ENCODE data around the gene SHC4.

The SHC4 gene

DNA sequence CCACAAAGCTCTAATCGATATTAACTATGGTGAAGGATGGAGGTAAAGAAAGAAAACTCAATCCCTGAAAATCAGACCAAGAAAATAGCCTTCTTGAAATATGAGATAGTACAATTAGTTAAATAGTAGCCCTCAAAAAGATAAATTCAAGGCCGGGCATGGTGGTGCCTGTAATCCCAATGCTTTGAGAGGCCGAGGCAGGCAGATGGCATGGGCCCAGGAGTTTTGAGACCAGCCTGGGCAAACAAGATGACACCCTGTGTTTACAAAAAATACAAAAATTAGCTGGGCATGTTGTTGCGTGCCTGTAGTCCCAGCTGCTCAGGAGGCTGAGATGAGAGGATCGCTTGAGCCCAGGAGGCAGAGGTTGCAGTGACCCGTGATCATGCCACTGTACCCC, 121.2 kb downstream of the SHC4 start:
- Histone ChIP-seq H3K4me3 (IDR thresholded peaks at IDR 0.05; ENCODE audit: insufficient read depth, low read depth, low read length) (no peak overlapping the region), H3K79me2 (ENCODE audit: insufficient read depth, low read depth) (no peaks in the 10 kb centered on the region), H4K20me1 (ENCODE audit: insufficient read depth) (no peaks in the 10 kb centered on the region), H3K9ac (no peak overlapping the region), H3K4me2 (no peak overlapping the region), H2AFZ (ENCODE audit: low read depth) (no peak overlapping the region), H3K27me3 (ENCODE audit: insufficient read depth, low read depth) (no peaks in the 10 kb centered on the region), H3K27ac (no peak overlapping the region), H3K36me3 (ENCODE audit: insufficient read depth) (no peaks in the 10 kb centered on the region), H3K4me1 (ENCODE audit: low read depth, poor library complexity, severe bottlenecking) (no peaks in the 10 kb centered on the region)
- no peak for TF ChIP-seq CTCF (conservative IDR thresholded peaks at IDR 0.05; ENCODE audit: low read depth, low read length)

DNA sequence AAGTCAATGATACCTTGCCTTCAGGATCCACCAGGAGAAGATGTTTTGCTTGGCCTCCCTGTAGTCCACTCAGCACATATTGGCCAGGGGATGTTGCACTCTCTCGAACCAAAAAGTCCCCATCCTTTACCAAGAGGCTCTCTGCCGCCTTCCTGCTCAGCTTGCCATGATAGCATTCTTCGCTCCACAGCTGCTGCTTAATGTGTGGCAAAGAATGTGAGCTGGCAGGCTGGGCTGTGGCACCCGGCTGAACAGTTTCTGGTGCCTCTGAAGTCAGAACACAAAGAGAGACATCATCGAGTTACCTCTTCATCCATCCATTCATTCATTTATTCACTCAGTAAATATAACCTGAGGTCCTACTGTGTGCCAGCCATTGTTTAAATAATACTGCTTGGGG, 129.0 kb downstream of the SHC4 start:
- Histone ChIP-seq H3K9ac (no peak overlapping the region), H3K4me3 (IDR thresholded peaks at IDR 0.05; ENCODE audit: insufficient read depth, low read depth, low read length) (no peak overlapping the region), H3K36me3 (ENCODE audit: insufficient read depth) (no peaks in the 10 kb centered on the region), H3K27me3 (ENCODE audit: insufficient read depth, low read depth) (no peaks in the 10 kb centered on the region), H4K20me1 (ENCODE audit: insufficient read depth) (no peaks in the 10 kb centered on the region), H3K4me1 (ENCODE audit: low read depth, poor library complexity, severe bottlenecking) (no peaks in the 10 kb centered on the region), H2AFZ (ENCODE audit: low read depth) (no peak overlapping the region), H3K4me2 (no peak overlapping the region), H3K79me2 (ENCODE audit: insufficient read depth, low read depth) (no peaks in the 10 kb centered on the region), H3K27ac (no peak overlapping the region)
- TF ChIP-seq CTCF (conservative IDR thresholded peaks at IDR 0.05; ENCODE audit: low read depth, low read length): no peak

DNA sequence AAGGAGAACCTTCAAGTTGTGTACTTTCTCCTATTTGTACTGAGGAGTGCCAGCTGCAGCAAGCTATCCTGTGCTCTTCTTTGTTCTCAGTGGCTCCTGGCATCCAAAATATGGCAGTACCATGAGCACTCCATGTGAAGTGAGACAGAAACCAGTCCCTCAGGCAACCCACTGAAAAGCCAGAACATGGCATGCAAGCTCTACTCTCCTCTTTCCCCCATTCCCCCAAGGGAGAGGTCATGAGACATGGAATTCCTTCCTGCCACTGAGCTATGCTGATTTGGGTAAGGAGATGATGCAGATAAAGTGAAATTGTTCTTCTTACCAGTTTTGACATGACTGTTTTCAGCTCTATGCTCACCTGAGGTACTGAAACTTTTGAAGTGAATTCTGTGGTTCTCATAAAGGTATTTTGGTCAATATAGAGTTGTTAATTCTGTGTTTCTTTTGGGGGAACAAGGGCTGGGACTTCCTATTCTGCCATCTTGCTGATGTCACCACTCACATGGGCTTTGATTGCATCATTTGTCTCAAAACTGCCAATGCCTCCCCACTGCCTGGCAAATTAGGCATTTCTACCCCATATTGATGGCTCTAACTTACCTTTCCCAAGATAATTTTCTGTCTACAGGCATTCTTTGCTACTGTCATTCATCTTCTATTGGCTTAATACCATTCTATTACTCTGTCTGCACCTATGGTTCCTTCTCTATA, 130.0 kb downstream of the SHC4 start:
- Histone ChIP-seq H3K4me1 (ENCODE audit: low read depth, poor library complexity, severe bottlenecking) (no peaks in the 10 kb centered on the region), H3K79me2 (ENCODE audit: insufficient read depth, low read depth) (no peaks in the 10 kb centered on the region), H3K36me3 (ENCODE audit: insufficient read depth) (no peaks in the 10 kb centered on the region), H3K27ac (no peak overlapping the region), H2AFZ (ENCODE audit: low read depth) (no peak overlapping the region), H3K9ac (no peak overlapping the region), H3K4me3 (IDR thresholded peaks at IDR 0.05; ENCODE audit: insufficient read depth, low read depth, low read length) (no peak overlapping the region), H3K4me2 (no peak overlapping the region), H4K20me1 (ENCODE audit: insufficient read depth) (no peaks in the 10 kb centered on the region), H3K27me3 (ENCODE audit: insufficient read depth, low read depth) (no peaks in the 10 kb centered on the region)
- TF ChIP-seq CTCF (conservative IDR thresholded peaks at IDR 0.05; ENCODE audit: low read depth, low read length): no peak

DNA sequence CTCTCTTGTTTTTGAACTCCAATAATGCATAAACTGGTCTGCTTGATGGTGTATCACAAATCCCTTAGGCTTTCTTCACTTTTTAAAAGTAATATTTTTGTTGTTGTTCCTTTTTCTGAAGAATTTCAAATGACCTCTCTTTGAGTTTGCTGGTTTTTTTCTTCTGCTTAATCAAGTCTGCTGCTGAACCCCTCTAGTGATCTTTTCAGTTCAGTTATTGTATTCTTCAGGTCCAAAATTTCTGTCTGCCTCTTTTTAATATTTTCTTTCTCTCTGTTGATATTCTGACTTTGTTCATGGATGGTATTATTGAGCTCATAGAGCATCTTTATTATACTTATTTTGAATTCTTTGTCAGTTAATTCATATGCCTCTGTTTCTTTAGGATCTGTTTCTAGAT, 131.1 kb downstream of the SHC4 start:
- Histone ChIP-seq H3K27me3 (ENCODE audit: insufficient read depth, low read depth) (no peaks in the 10 kb centered on the region), H3K9ac (no peak overlapping the region), H2AFZ (ENCODE audit: low read depth) (no peak overlapping the region), H3K27ac (no peak overlapping the region), H3K4me3 (IDR thresholded peaks at IDR 0.05; ENCODE audit: insufficient read depth, low read depth, low read length) (no peak overlapping the region), H3K36me3 (ENCODE audit: insufficient read depth) (no peaks in the 10 kb centered on the region), H3K79me2 (ENCODE audit: insufficient read depth, low read depth) (no peaks in the 10 kb centered on the region), H3K4me1 (ENCODE audit: low read depth, poor library complexity, severe bottlenecking) (no peaks in the 10 kb centered on the region), H3K4me2 (no peak overlapping the region), H4K20me1 (ENCODE audit: insufficient read depth) (no peaks in the 10 kb centered on the region)
- TF ChIP-seq CTCF (conservative IDR thresholded peaks at IDR 0.05; ENCODE audit: low read depth, low read length): no peak
